K562 (cell line): Measurements from ENCODE around the gene SUDS3. TPM values are rescaled to one million over a fixed set of nuclear protein-coding genes. Genes with fewer than 3 reads are reported as not detected.
A peak's percentile ranks its signal among the peaks of the same experiment; 100 is the strongest.

Source experiments
- ATAC-seq: fragments of 200-7000 bp; cut with Tn5 transposase; 3 replicates; pipeline ENCODE4 v1.9.1; 2020; ENCODE audit warnings: moderate library complexity
- BruUV-seq: library from RNA; stranded (reverse); fragments of 400-500 nt; replicated peaks from 2 replicates; lab custom pipeline; 2021; lab: Mats Ljungman, UMichigan
- CTCF ChIA-PET: fragments of 300-600 bp; formaldehyde crosslinking; extraction: SDS; loops from one replicate; lab custom pipeline; 2021; ENCODE audit warnings: low intra/inter-chr PET ratio; lab: Yijun Ruan, JAX
- POLR2A ChIA-PET: fragments of 300-600, 350-650 bp; sonication (Branson Sonifier 250); formaldehyde crosslinking; extraction: SDS; loops from one replicate; lab custom pipeline; 2021; ENCODE audit warnings: antibody characterized with exemption, inconsistent platforms; lab: Yijun Ruan, JAX
- DNase-seq, 4 experiments: peaks; one replicate each; pipeline versions ENCODE4 v3.0.0 to v3.0.0-alpha.2; 2011 to 2018; ENCODE audit warnings: low spot score in 3 of 4, mixed read lengths in 3 of 4; ENCODE audit errors: extremely low read depth in 1 of 4
- FAIRE-seq: peaks from 2 replicates; lab custom pipeline; 2011; peaks lifted over from hg19 to GRCh38; lab: Jason Lieb, UNC
- H2AFZ ChIP-seq: 2 replicates; pipeline ENCODE4 v1.6.0; 2011; ENCODE audit warnings: low read depth, low read length, control low read depth, inconsistent platforms
- H3K27ac ChIP-seq: fragments of 200-600 bp; 3 replicates; pipeline ENCODE4 v1.8.0; 2011; ENCODE audit warnings: low read depth, mild to moderate bottlenecking, control low read depth, inconsistent platforms, low read length, moderate library complexity, mixed read lengths; ENCODE audit errors: extremely low read depth
- H3K27me3 ChIP-seq, 2 experiments: fragments of 300-600 bp in 1 of 2; 2 replicates in 1 of 2; 3 replicates in 1 of 2; pipeline versions ENCODE4 v1.6.0 to v1.8.0; 2011; ENCODE audit warnings: inconsistent platforms in 2 of 2, low read length in 2 of 2, mild to moderate bottlenecking in 1 of 2, mixed read lengths in 1 of 2, moderate library complexity in 1 of 2; ENCODE audit not compliant: control insufficient read depth in 2 of 2, insufficient read depth in 2 of 2
- H3K36me3 ChIP-seq: fragments of 300-600 bp; 3 replicates; pipeline ENCODE4 v1.8.0; 2011; ENCODE audit warnings: mild to moderate bottlenecking, low read length, inconsistent platforms; ENCODE audit not compliant: control insufficient read depth, insufficient read depth
- H3K4me1 ChIP-seq, 2 experiments: fragments of 200-600 bp in 1 of 2; replicated peaks in 1 of 2; 2 replicates in 1 of 2; 3 replicates in 1 of 2; pipeline versions ENCODE4 v1.5.1 to v1.8.0; 2011; ENCODE audit warnings: inconsistent platforms in 2 of 2, low read length in 2 of 2, mild to moderate bottlenecking in 1 of 2, mixed read lengths in 1 of 2, moderate library complexity in 1 of 2; ENCODE audit not compliant: control insufficient read depth in 2 of 2, insufficient read depth in 2 of 2
- H3K4me2 ChIP-seq: 2 replicates; pipeline ENCODE4 v1.6.1; 2011; ENCODE audit warnings: low read length, control low read depth, inconsistent platforms, mixed read lengths; ENCODE audit not compliant: insufficient read depth
- H3K4me3 ChIP-seq: fragments of 200-600 bp; sonication (generic), shearing (Covaris generic); 2 replicates; pipeline ENCODE4 v1.5.1; 2016; ENCODE audit warnings: control low read depth, inconsistent platforms
- H3K79me2 ChIP-seq: fragments of 200-600 bp; 3 replicates; pipeline ENCODE4 v1.8.0; 2011; ENCODE audit warnings: low read length, inconsistent platforms; ENCODE audit not compliant: control insufficient read depth, insufficient read depth
- H3K9ac ChIP-seq, 2 experiments: 2 replicates each; pipeline versions ENCODE4 v1.6.0 to v1.6.1; 2011; ENCODE audit warnings: low read depth in 2 of 2, low read length in 2 of 2, control low read depth in 1 of 2, inconsistent platforms in 1 of 2, mild to moderate bottlenecking in 1 of 2, mixed read lengths in 1 of 2; ENCODE audit not compliant: insufficient read depth in 1 of 2
- H3K9me1 ChIP-seq: one replicate; pipeline ENCODE4 v1.6.0; 2011; ENCODE audit warnings: inconsistent platforms, mild to moderate bottlenecking, low read length, moderate library complexity; ENCODE audit not compliant: control insufficient read depth, insufficient read depth
- H3K9me3 ChIP-seq: replicated peaks from 2 replicates; pipeline ENCODE4 v1.5.1; 2011; ENCODE audit warnings: low read depth, low read length, inconsistent platforms; ENCODE audit not compliant: control insufficient read depth, insufficient read depth
- H4K20me1 ChIP-seq: replicated peaks from 2 replicates; pipeline ENCODE4 v1.6.1; 2011; ENCODE audit warnings: low read length, inconsistent platforms, mixed read lengths; ENCODE audit not compliant: control insufficient read depth, insufficient read depth
- NCOA1 ChIP-seq: fragments of 450-650 bp; IDR thresholded peaks from 2 replicates; pipeline ENCODE4 v1.6.1; 2016; ENCODE audit warnings: low read depth
- NFYB ChIP-seq: IDR thresholded peaks from 2 replicates; pipeline ENCODE4 v1.6.1; 2011; ENCODE audit warnings: mild to moderate bottlenecking, moderate library complexity; ENCODE audit not compliant: insufficient read length; ENCODE audit errors: extremely low read depth
- RAD21 ChIP-seq, 2 experiments: fragments of 250-450 bp in 1 of 2; fragments of 450-650 bp in 1 of 2; sonication (Bioruptor Pico) in 1 of 2; formaldehyde crosslinking in 1 of 2; IDR thresholded peaks in 1 of 2; conservative IDR thresholded peaks in 1 of 2; 2 replicates each; pipeline versions ENCODE4 v1.4.0 to v1.8.0; 2020 to 2022; ENCODE audit warnings: mild to moderate bottlenecking in 2 of 2, moderate library complexity in 1 of 2
- ZNF551 ChIP-seq: fragments of 250-450 bp; sonication (Bioruptor Pico); IDR thresholded peaks from 2 replicates; pipeline ENCODE4 v1.5.0; 2021; ENCODE audit warnings: mild to moderate bottlenecking, moderate library complexity
- ZNF740 ChIP-seq, 3 experiments: fragments of 200-800 bp in 1 of 3; sonication (Bioruptor generic) in 1 of 3; sonication (generic) in 1 of 3; formaldehyde crosslinking in 1 of 3; IDR thresholded peaks; 2 replicates each; pipeline versions ENCODE4 v1.6.1 to v1.8.0; 2016 to 2022; ENCODE audit warnings: mild to moderate bottlenecking in 2 of 3, missing compliant biosample characterization in 2 of 3, missing genetic modification characterization in 2 of 3, missing genetic modification reagents in 1 of 3
- ZNF830 ChIP-seq: fragments of 250-450 bp; sonication (Bioruptor Pico); IDR thresholded peaks from 2 replicates; pipeline ENCODE4 v1.5.0; 2021; ENCODE audit warnings: mild to moderate bottlenecking
- WGBS: fragments of 100-300 bp; shearing (Covaris generic); methylation state at CpG from one replicate; pipeline ENCODE4 v1.1.6; 2016; ENCODE audit warnings: low coverage, mixed read lengths; ENCODE audit not compliant: insufficient coverage; ENCODE audit errors: missing lambda C conversion rate; 5-methylcytosine and 5-hydroxymethylcytosine counted together
- in situ Hi-C: fragments of 300-500 bp; cut with MboI; formaldehyde crosslinking; loops from 4 replicates; pipeline ENCODE4 v1.15.0; 2018; ENCODE audit warnings: inconsistent platforms, mixed read lengths
- intact Hi-C: fragments of 100-400 bp; cut with micrococcal nuclease; formaldehyde crosslinking; loops from 2 replicates; pipeline ENCODE4 v1.14.2; 2022
- polyA plus RNA-seq, 8 experiments: library from polyadenylated mRNA; depleted of rRNA in 4 of 8; stranded (reverse) in 5 of 8; unstranded in 3 of 8; fragments of >200 nt; fragmentation: Nextera tagmentation in 2 of 8; fragmentation: Illumina TruSeq in 1 of 8; extraction: Ambion mirVana in 2 of 8; extraction: Trizol in 1 of 8; gene quantifications; 2 replicates each; pipeline versions ENCODE4 v1.2.1 to v1.2.3, GENCODE V29; 2011 to 2014; ENCODE audit warnings: inconsistent platforms in 1 of 8, missing spikeins in 1 of 8
- total RNA-seq, 7 experiments: library from RNA; depleted of rRNA in 6 of 7; stranded (reverse); fragments of >200 nt in 6 of 7; fragmentation: Illumina TruSeq in 2 of 7; extraction: Trizol in 2 of 7; gene quantifications; 2 replicates each; pipeline versions ENCODE4 v1.2.1 to v1.2.3, GENCODE V29; 2011 to 2021; ENCODE audit warnings: low replicate concordance in 1 of 7

The SUDS3 gene
- total and polyA plus RNA-seq, 9 of the 15 experiments (the other 6 are each of a cell fraction or from before 2014, with no cell fraction given), result 6.6 to 30.5 (median 23.3) TPM

GRCh38 chr12:118446247-118446646 lies 69.9 kb downstream of the SUDS3 start:
- Histone ChIP-seq H3K9ac (no peak overlapping the region), H3K36me3 (no peaks in the 10 kb centered on the region), H4K20me1 (no peaks in the 10 kb centered on the region), H2AFZ (no peak overlapping the region), H3K9me1 (no peaks in the 10 kb centered on the region), H3K27ac (no peak overlapping the region), H3K9me3 (no peaks in the 10 kb centered on the region), H3K4me2 (no peak overlapping the region), H3K4me3 (no peak overlapping the region), H3K79me2 (no peaks in the 10 kb centered on the region), H3K4me1 (no peaks in the 10 kb centered on the region), H3K27me3 (no peaks in the 10 kb centered on the region)
- DNase-seq, result no peak
- CTCF ChIA-PET, result no interaction called here
- intact Hi-C loops (no loop called here), in situ Hi-C loops (no loop called here)
- no peak for FAIRE-seq
- no peak for ATAC-seq
- TF ChIP-seq ZNF551 (no peak), NCOA1 (no peak), RAD21 (CRISPR knock-in tag; conservative IDR thresholded peaks at IDR 0.05 in 1 of 2, IDR thresholded peaks at IDR 0.05 in 1 of 2) (peak in 1 of 2 experiments; percentile 16; a peak in 1 of 4 replicates), NFYB (no peak)
- POLR2A ChIA-PET, result no interaction called here
- WGBS, result 0% methylated on average over 4 of the region's 4 CpGs
- BruUV-seq, result no TSS peak

GRCh38 chr12:118447181-118447580 lies 70.8 kb downstream of the SUDS3 start:
- H3K79me2 ChIP-seq, result no peaks in the 10 kb centered on the region
- in situ Hi-C loops, result no loop called here
- H4K20me1 ChIP-seq, result no peaks in the 10 kb centered on the region
- ChIA-PET POLR2A (no interaction called here), CTCF (no interaction called here)
- H3K4me3 ChIP-seq, result no peak overlapping the region
- intact Hi-C loops, result no loop called here
- no peaks in the 10 kb centered on the region; a peak in 1 of 5 replicates for H3K27me3 ChIP-seq
- H2AFZ ChIP-seq, result no peak overlapping the region
- no peak for ATAC-seq
- no TSS peak for BruUV-seq
- no peak for FAIRE-seq
- H3K4me2 ChIP-seq, result no peak overlapping the region
- H3K9me1 ChIP-seq, result no peaks in the 10 kb centered on the region
- no peak for DNase-seq
- WGBS, result 0% methylated on average over 4 of the region's 4 CpGs
- H3K27ac ChIP-seq, result no peak overlapping the region
- H3K9me3 ChIP-seq, result no peaks in the 10 kb centered on the region
- no peak overlapping the region for H3K9ac ChIP-seq
- H3K4me1 ChIP-seq, result no peaks in the 10 kb centered on the region
- no peaks in the 10 kb centered on the region for H3K36me3 ChIP-seq
- no peak for TF ChIP-seq ZNF830 (CRISPR knock-in tag)
- TF ChIP-seq ZNF740 (CRISPR knock-in tag; IDR thresholded peaks at IDR 0.05), result no peak
- TF ChIP-seq ZNF740 (tag; IDR thresholded peaks at IDR 0.05), result no peak
